Suprapubic skin (tissue), 4 donors: ENCODE measurements around the gene PRIMPOL.

ENCODE experiments used
- CTCF ChIP-seq, 2 donors: fragments of 200-600 bp in 1 of 2; fragments of 450-650 bp in 1 of 2; sonication (generic) in 1 of 2; IDR thresholded peaks; one replicate each; pipeline ENCODE4 v1.5.1; 2016 to 2019; ENCODE audit warnings: antibody characterized with exemption in 2 of 2, mild to moderate bottlenecking in 1 of 2, moderate library complexity in 1 of 2
- EP300 ChIP-seq: sonication (generic); formaldehyde crosslinking; IDR thresholded peaks from one replicate; pipeline ENCODE4 v1.6.1; 2017; ENCODE audit warnings: antibody characterized with exemption
- POLR2AphosphoS5 ChIP-seq, 3 donors: sonication (generic); formaldehyde crosslinking; IDR thresholded peaks; one replicate each; pipeline ENCODE4 v1.6.1; 2017; ENCODE audit warnings: antibody characterized with exemption in 3 of 3

DNA sequence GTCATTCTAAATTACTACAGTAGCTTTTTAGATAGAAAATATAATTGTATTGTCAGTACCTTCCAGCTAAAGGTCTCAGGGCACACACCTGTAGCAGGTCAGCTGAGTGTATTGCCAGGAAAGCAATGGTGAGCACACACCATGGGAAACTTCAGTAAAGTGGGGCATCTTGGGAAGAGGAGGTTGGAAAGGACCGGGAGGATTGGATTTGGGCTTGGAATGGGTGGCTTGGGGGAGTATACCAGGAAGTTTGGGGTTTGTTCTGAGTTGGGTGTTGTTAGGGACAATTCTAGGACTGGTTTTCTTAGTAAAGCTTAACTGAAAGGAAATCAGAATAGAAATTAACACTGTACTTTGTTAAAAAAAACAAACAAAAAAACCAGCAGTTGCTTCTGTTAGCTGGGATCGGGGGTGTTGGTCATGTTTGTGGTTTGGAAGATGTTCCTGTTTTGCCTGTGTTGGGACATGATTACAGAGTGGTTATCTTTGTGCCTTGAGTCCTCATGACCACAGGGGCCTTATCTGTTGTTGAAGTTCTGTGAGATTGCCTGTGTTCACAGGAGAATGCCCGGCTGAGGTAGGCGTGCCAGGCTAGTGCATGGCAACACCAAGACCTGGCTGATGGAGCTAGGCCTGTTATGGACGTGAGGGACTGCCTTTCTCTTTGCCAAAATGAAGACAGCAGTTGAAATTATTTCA lies 35.1 kb downstream of the PRIMPOL start:
- no peak for TF ChIP-seq CTCF (IDR thresholded peaks at IDR 0.05)
- no peak for TF ChIP-seq EP300
- TF ChIP-seq POLR2AphosphoS5 (IDR thresholded peaks at IDR 0.05), result no peak
